ENCODE data around the gene CMTM3. TPM values are rescaled to one million over a fixed set of nuclear protein-coding genes. Genes with fewer than 3 reads are reported as not detected.
A peak's percentile ranks its signal among the peaks of the same experiment; 100 is the strongest.

CMTM3 gene
- total RNA-seq, 1 experiment from 2014 or later: 12.8 TPM

DNA sequence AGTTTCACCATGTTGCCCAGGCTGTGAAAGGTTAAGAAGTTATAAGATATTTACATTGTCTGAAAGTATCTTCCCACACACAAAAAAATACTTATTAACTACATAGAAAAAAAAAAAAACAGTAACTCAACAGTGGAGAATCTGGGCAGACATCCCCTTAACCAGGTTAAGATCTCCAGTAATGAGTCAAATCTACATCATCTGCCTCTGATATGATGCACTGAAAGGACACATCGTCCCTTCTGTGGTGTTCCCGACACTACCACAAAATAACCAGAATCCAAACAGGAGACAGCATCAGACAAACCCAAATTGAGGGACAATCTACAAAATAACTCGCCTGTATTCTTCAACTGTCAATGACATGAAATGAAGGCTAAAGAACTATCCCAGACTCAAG is 52.0 kb downstream of the CMTM3 start:
- no peak overlapping the region for H3K4me3 ChIP-seq (replicated peaks in 1 of 2; ENCODE audit: low read depth in 1 of 2, low read length in 2 of 2)
- ChIA-PET CTCF (no interaction called here), POLR2A (no interaction called here), RAD21 (ENCODE audit: low non-redundant PET in 1 of 2, low total read pairs in 2 of 2, uncharacterized antibody in 2 of 2, unreplicated experiment in 2 of 2) (no interaction called here)
- H4K20me1 ChIP-seq (ENCODE audit: insufficient read depth): no peaks in the 10 kb centered on the region
- peaks cover 54% of the 10 kb centered on the region; the same call in 1 of the 2 replicates for H3K79me2 ChIP-seq (ENCODE audit: insufficient read depth, low read length)
- H3K4me2 ChIP-seq (ENCODE audit: low read length): no peak overlapping the region
- H3K4me1 ChIP-seq (ENCODE audit: control insufficient read depth in 1 of 2, insufficient read depth in 2 of 2, low read length in 2 of 2): peaks cover 0 to 10% of the 10 kb centered on the region in 2 experiments; a peak in 1 of 4 replicates
- no peak overlapping the region for H3K9ac ChIP-seq (ENCODE audit: low read length)
- H3K9me3 ChIP-seq (ENCODE audit: control insufficient read depth in 1 of 2, insufficient read depth in 1 of 2, low read depth in 1 of 2, low read length in 2 of 2): no peaks in the 10 kb centered on the region
- no peaks in the 10 kb centered on the region for H3K36me3 ChIP-seq (ENCODE audit: control insufficient read depth in 1 of 2, insufficient read depth in 2 of 2, low read length in 2 of 2)
- BruUV-seq (replicated peaks): no TSS peak
- ATAC-seq (no peak), DNase-seq (ENCODE audit: low read depth, low spot score) (no peak)
- no peak overlapping the region for H3K27ac ChIP-seq (ENCODE audit: low read depth, low read length)
- H2AFZ ChIP-seq (ENCODE audit: low read depth, low read length, poor library complexity, severe bottlenecking): no peak overlapping the region
- intact Hi-C loops (cut with micrococcal nuclease): no loop called here
- no peaks in the 10 kb centered on the region for H3K9me2 ChIP-seq (ENCODE audit: insufficient read depth)
- H3K27me3 ChIP-seq (ENCODE audit: insufficient read depth, low read length): no peaks in the 10 kb centered on the region
- TF ChIP-seq, protein P1, sequence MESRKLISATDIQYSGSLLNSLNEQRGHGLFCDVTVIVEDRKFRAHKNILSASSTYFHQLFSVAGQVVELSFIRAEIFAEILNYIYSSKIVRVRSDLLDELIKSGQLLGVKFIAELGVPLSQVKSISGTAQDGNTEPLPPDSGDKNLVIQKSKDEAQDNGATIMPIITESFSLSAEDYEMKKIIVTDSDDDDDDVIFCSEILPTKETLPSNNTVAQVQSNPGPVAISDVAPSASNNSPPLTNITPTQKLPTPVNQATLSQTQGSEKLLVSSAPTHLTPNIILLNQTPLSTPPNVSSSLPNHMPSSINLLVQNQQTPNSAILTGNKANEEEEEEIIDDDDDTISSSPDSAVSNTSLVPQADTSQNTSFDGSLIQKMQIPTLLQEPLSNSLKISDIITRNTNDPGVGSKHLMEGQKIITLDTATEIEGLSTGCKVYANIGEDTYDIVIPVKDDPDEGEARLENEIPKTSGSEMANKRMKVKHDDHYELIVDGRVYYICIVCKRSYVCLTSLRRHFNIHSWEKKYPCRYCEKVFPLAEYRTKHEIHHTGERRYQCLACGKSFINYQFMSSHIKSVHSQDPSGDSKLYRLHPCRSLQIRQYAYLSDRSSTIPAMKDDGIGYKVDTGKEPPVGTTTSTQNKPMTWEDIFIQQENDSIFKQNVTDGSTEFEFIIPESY (IDR thresholded peaks at IDR 0.05; ENCODE audit: extremely low read depth, insufficient replicate concordance, low read length): no peak
- TF ChIP-seq SP1 (IDR thresholded peaks at IDR 0.05; ENCODE audit: low read depth) (no peak), EZH2phosphoT487 (IDR thresholded peaks at IDR 0.05; ENCODE audit: borderline replicate concordance) (no peak)

DNA sequence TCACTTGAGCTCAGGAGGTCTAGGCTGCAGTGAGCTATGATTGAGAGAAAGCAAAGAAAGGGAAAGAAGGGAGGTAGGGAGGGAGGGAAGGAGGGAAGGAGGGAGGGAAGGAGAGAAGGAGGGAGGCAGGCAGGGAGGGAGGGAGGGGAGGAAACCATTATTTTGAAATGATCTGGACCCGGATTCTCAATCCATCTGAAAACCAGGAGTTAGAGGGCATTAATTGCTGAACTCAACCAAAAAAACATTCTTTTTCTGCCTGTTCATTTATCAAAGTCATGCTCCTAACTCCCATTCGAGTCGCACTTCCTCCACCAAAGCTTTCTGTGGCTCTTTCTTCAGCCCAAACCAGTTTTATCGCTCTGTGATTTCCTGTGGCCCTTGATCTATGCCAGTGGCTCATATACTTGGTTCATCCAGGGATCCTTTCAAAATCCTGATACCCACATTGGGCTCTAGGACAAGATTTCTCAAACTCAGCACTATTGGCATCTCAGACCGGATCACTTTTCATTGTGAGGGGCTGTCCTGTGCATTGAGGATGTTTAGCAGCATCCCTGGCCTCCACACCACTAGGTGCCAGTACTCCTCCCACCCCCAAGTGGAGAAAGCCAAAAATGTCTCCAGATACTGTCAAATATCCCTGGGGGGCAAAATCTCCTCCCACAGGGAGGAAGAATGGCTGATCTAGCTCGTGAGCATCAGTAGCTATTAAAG is 53.8 kb downstream of the CMTM3 start:
- no peaks in the 10 kb centered on the region for H3K36me3 ChIP-seq (ENCODE audit: control insufficient read depth in 1 of 2, insufficient read depth in 2 of 2, low read length in 2 of 2)
- CTCF ChIA-PET: interaction anchor here (1.4 kb wide), 1 partner anchor 8 kb away, joined by 3 read pairs; no protein-coding TSS in a partner anchor
- POLR2A ChIA-PET: interaction anchor here (0.6 kb wide), 1 partner anchor 146 kb away, joined by 4 read pairs; no protein-coding TSS in a partner anchor
- peaks cover 64% of the 10 kb centered on the region; the same call in 1 of the 2 replicates for H3K79me2 ChIP-seq (ENCODE audit: insufficient read depth, low read length)
- no peaks in the 10 kb centered on the region for H3K9me2 ChIP-seq (ENCODE audit: insufficient read depth)
- no peaks in the 10 kb centered on the region for H3K27me3 ChIP-seq (ENCODE audit: insufficient read depth, low read length)
- no peak overlapping the region for H3K9ac ChIP-seq (ENCODE audit: low read length)
- no peak overlapping the region for H3K27ac ChIP-seq (ENCODE audit: low read depth, low read length)
- DNase-seq (ENCODE audit: low read depth, low spot score): no peak
- no peak overlapping the region for H2AFZ ChIP-seq (ENCODE audit: low read depth, low read length, poor library complexity, severe bottlenecking)
- peaks cover 3 to 10% of the 10 kb centered on the region in 2 experiments; a peak in 2 of 4 replicates for H3K4me1 ChIP-seq (ENCODE audit: control insufficient read depth in 1 of 2, insufficient read depth in 2 of 2, low read length in 2 of 2)
- intact Hi-C loops (cut with micrococcal nuclease): no loop called here
- ATAC-seq: peak; percentile 58
- no peak for TF ChIP-seq YY1 (IDR thresholded peaks at IDR 0.05; ENCODE audit: extremely low read depth, insufficient replicate concordance, low read depth, low read length)
- TF ChIP-seq, protein P2, sequence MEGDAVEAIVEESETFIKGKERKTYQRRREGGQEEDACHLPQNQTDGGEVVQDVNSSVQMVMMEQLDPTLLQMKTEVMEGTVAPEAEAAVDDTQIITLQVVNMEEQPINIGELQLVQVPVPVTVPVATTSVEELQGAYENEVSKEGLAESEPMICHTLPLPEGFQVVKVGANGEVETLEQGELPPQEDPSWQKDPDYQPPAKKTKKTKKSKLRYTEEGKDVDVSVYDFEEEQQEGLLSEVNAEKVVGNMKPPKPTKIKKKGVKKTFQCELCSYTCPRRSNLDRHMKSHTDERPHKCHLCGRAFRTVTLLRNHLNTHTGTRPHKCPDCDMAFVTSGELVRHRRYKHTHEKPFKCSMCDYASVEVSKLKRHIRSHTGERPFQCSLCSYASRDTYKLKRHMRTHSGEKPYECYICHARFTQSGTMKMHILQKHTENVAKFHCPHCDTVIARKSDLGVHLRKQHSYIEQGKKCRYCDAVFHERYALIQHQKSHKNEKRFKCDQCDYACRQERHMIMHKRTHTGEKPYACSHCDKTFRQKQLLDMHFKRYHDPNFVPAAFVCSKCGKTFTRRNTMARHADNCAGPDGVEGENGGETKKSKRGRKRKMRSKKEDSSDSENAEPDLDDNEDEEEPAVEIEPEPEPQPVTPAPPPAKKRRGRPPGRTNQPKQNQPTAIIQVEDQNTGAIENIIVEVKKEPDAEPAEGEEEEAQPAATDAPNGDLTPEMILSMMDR (IDR thresholded peaks at IDR 0.05 in 2 of 3, conservative IDR thresholded peaks at IDR 0.05 in 1 of 3; ENCODE audit: borderline replicate concordance in 1 of 3, insufficient read depth in 1 of 3, low read depth in 2 of 3, low read length in 2 of 3): peak in 1 of 3 experiments; percentile 13; a peak in 1 of 6 replicates
- no TSS peak for BruUV-seq (replicated peaks)
- no peak overlapping the region for H3K4me2 ChIP-seq (ENCODE audit: low read length)
- H3K4me3 ChIP-seq (replicated peaks in 1 of 2; ENCODE audit: low read depth in 1 of 2, low read length in 2 of 2): no peak overlapping the region
- RAD21 ChIA-PET (ENCODE audit: low non-redundant PET in 1 of 2, low total read pairs in 2 of 2, uncharacterized antibody in 2 of 2, unreplicated experiment in 2 of 2): no interaction called here
- H4K20me1 ChIP-seq (ENCODE audit: insufficient read depth): no peaks in the 10 kb centered on the region
- no peaks in the 10 kb centered on the region for H3K9me3 ChIP-seq (ENCODE audit: control insufficient read depth in 1 of 2, insufficient read depth in 1 of 2, low read depth in 1 of 2, low read length in 2 of 2)

Measured in HCT116 (cell line).